T-helper 22 cell (primary cell): Measurements from ENCODE around the gene SNTG2.
"Not testable (repeated sequence)": the region's sequence is repeated elsewhere in the genome, so short reads cannot be mapped to it uniquely, and the experiment has no call there.

Experiments used
- DNase-seq: peaks from one replicate; pipeline ENCODE4 v3.0.0-alpha.2; 2020; ENCODE audit warnings: low read depth

Gene SNTG2

GRCh38 chr2:1192121-1192520 lies 241.5 kb downstream of the SNTG2 start:
- DNase-seq: no peak

GRCh38 chr2:1193801-1194200 lies 243.2 kb downstream of the SNTG2 start:
- DNase-seq: no peak

- DNase-seq: no peak
These were observed 253.1 kb downstream of the SNTG2 start for GRCh38 chr2:1203772-1204171.

- no peak for DNase-seq
These were observed 255.2 kb downstream of the SNTG2 start for GRCh38 chr2:1205853-1206252.

- no peak for DNase-seq
These were observed 257.4 kb downstream of the SNTG2 start for GRCh38 chr2:1207962-1208510.

DNA sequence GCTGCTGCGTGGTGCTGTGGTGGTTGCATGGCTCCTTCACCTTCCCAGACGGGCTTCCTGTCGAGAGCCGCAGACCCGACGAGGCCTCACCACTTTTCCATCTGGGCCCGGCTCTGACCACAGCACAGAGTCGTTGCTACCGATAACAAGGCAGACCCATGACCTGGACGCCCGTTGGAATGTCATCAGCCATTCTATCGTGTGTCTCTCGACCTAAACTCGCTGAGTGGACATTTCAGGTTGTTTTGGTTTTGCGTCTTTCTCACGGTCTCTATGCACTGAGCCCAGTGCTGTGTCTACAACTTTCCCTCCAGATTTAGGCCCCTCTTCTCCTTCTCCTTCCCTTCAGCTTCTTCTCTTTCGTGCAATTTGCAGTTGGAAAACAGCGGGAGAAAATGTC lies 257.9 kb downstream of the SNTG2 start:
- DNase-seq: no peak

- no peak for DNase-seq
These were observed 258.6 kb downstream of the SNTG2 start for GRCh38 chr2:1209246-1209645.

DNA sequence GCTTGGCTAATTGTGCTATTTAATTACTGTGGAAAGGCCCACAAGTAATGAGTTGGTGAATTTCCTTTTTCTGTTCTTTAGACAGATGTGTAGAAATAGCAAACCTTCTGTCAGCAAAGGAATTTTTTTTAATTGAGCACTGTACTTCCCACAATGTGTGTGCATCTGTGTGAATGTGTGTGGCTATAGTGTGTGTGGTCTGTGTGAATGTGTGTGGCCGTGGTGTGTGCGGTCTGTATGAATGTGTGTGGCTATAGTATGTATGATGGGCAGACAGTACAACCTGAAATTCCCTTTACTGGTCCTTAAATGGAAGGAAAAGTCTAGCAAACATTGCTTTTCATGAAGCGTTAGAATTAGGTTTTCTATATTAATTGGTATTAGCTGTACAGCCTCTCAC lies 259.1 kb downstream of the SNTG2 start:
- DNase-seq: no peak

DNA sequence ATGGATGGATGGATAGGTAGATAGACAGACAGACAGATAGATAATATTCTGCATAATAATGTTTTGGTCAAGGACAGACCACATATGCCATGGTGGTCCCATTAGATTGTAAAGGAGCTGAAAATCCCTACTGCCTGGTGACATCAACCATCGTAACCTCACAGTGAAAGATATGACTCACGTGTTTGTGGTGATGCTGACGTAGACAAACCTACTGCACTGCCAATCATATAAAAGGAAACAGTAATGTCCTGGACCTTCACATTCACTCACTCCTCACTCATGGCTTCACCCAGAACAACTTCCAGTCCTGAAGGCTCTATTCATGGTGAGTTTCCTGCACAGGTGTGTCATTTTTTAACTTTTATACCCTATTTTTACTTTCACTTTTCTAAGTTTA lies 259.7 kb downstream of the SNTG2 start:
- no peak for DNase-seq

- DNase-seq: no peak
These were observed 269.4 kb downstream of the SNTG2 start for GRCh38 chr2:1219901-1220573.

- no peak for DNase-seq
These were observed 271.4 kb downstream of the SNTG2 start for GRCh38 chr2:1222056-1222455.

GRCh38 chr2:1223791-1224190 lies 273.1 kb downstream of the SNTG2 start:
- no peak for DNase-seq

GRCh38 chr2:1224901-1225300 lies 274.3 kb downstream of the SNTG2 start:
- DNase-seq: no peak

DNA sequence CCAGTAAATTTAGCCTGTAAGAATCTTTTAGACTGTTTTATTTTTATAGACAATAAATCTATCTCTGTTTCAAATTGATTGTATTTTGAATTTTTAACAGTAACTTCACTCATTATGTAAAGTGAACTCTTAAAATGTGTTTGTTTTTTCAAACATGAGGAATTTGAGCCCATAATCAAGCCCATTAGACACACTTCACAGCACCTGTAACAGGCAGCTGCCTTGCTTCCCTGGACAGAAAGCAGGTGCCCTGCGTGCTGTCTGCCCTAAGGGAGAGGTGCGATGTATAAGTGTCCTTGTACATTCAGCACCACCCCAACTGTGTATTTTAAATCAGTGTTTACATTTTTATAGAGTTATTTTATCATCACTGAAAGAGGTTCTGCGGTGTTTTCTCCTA lies 276.1 kb downstream of the SNTG2 start:
- DNase-seq: no peak

GRCh38 chr2:1227274-1227900 lies 276.7 kb downstream of the SNTG2 start:
- no peak for DNase-seq

DNA sequence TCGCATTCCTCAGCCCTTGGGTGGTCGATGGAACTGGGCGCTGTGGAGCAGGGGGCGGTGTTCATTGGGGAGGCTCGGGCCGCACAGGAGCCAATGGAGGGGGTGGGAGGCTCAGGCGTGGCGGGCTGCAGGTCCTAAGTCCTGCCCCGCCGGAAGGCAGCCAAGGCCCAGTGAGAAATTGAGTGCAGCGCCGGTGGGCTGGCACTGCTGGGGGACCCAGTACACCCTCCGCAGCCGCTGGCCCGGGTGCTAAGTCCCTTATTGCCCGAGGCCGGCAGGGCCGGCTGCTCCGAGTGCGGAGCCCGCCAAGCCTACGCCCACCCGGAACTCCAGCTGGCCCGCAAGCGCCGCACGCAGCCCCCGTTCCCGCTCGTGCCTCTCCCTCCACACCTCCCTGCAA lies 278.9 kb downstream of the SNTG2 start:
- not testable (repeated sequence) for DNase-seq

DNA sequence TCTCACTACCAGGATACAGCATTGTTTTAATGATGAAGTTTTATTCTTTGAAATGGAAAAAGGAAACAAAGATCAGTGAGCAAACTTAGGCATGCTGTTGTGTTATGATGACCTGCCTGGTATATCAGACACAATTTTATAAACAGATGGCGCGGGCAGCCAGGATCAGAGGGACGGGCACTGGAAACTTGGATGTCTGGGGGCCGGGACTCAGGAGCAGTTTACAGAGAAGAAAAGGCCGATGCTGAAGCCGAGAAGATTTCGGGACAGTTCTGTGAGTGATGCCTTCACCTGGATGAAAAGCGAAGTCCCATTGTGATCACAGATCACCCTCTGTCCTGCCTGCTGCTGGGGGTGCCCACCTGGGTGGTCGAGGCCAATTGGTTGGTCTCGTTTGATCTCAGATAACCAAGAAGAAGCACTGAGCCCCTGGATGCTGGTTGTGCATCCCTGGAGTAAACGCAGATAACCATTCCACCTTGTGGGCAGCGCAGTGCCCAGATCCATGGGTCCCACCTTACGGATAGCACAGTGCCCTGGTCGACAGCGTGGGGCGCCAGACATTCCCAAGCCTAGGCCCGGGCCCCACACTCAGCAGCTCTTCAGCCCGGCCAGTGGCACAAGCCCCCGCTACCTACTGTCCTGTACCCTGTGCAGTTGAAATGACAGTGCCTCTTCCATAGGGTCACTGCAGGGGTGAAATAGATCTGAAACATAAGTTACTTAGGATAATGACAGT lies 279.7 kb downstream of the SNTG2 start:
- DNase-seq: no peak

DNA sequence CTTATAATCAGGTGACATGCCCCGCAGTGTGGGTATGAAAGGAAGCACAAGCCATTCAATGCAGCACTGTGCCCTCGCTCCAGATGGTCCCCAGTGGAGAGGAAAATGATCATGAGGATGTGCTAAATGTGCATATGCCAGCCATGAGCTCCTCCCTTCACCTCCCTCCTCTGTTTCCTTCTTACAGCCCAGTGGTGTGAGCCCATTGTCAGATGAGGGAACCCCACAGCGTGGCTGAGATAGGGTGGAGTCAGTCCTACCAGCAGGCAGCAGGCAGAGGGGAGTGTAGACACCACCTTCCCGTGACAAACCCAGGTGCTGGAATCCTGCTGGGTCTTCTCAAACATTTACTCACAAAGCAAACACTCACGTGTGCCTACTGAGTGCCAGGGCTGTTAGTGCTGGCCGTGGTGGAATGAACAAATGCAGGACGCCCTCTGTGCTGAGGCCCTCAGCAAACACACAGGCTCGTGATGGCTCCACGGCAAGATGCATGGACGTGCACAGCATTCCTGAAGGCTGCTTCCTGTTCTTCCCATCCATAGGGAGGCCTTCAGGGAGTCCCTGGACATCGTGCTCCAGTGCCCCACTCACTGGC lies 280.9 kb downstream of the SNTG2 start:
- DNase-seq: no peak

- DNase-seq: no peak
These were observed 282.6 kb downstream of the SNTG2 start for GRCh38 chr2:1233281-1233680.

DNA sequence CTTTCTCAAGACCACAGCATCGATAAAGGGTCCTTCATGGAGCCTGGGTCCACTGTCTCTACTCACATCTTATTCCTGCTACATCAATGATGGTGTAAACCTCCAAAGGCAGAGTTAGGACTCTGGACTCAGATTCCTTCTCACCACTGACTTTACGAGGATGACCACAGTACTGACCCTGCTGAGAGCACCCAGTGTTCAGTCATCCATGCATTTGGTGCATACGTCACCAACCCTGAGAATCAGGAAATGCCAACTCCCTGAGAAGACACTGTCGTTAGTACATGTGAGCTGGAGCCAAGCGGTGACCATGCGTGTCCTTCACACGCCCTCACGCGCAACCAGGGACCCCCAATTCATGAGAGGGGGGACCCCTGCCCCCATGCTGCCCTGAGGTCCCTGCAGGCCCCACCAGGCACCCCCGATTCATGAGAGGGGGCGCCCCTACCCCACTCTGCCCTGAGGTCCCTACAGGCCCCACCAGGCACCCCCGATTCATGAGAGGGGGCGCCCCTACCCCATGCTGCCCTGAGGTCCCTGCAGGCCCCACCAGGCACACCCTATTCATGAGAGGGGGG lies 284.2 kb downstream of the SNTG2 start:
- no peak for DNase-seq

GRCh38 chr2:1235806-1236205 lies 285.2 kb downstream of the SNTG2 start:
- no peak for DNase-seq

- no peak for DNase-seq
These were observed 286.0 kb downstream of the SNTG2 start for GRCh38 chr2:1236606-1237005.
